GM21717 (cell line): ENCODE measurements around the gene ERLEC1.
"Not testable (repeated sequence)": the region's sequence is repeated elsewhere in the genome, so short reads cannot be mapped to it uniquely, and the experiment has no call there.

Source experiments
- ATAC-seq: cut with Tn5 transposase; IDR thresholded peaks from one replicate; pipeline ENCODE4 v1.9.1; 2021; ENCODE audit warnings: mild to moderate bottlenecking, moderate library complexity; ENCODE audit not compliant: unreplicated experiment

ERLEC1 gene, protein sequence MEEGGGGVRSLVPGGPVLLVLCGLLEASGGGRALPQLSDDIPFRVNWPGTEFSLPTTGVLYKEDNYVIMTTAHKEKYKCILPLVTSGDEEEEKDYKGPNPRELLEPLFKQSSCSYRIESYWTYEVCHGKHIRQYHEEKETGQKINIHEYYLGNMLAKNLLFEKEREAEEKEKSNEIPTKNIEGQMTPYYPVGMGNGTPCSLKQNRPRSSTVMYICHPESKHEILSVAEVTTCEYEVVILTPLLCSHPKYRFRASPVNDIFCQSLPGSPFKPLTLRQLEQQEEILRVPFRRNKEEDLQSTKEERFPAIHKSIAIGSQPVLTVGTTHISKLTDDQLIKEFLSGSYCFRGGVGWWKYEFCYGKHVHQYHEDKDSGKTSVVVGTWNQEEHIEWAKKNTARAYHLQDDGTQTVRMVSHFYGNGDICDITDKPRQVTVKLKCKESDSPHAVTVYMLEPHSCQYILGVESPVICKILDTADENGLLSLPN

DNA sequence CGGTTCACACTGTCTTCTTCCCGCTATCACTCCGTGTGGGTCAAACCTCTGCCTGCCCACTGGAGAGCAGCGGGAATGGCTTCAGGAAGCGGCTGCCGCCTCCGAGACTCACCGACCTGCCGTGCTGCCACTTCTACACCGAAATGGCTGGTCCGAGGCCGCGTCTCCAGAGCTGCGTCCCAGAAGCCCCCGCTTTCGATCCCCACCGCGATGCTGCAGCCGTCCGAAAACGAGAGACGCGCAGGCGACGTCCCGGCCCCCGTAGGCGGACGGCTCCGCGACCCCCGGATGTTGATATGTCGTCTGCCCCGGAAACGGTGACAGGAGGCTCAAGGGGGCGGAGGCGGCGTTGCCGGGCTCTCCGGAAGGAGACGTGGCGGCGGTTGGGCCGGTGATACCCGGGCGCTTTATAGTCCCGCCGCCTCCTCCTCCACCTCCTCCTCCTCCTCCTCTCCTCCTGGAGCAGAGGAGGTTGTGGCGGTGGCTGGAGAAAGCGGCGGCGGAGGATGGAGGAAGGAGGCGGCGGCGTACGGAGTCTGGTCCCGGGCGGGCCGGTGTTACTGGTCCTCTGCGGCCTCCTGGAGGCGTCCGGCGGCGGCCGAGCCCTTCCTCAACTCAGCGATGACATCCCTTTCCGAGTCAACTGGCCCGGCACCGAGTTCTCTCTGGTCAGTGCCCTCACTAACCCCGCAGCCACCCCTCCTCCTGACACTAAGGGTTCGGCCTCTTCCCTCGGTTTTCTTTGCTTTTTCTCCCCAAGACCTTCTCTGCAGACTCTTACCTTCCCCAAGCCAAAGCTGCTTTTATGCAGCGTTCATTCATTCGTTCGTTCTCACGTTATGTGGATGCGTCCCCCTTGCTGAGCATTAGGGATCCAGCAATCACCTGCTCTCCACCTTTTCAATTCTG is at the start of gene ERLEC1, which contains the start of gene ASB3:
Gene ERLEC1, plus strand, starts transcription at position 340 of the 909 bp plus-strand sequence. Its CDS starts 167 bp downstream, at position 507.
Gene ASB3, minus strand, starts transcription at position 249 of the 909 bp plus-strand sequence. CDS start 21,381 bp downstream, outside the sequence.
- ATAC-seq = peak; percentile 97

- no peak for ATAC-seq
Observed at GRCh38 chr2:53737091-53737490, 49.8 kb upstream of the ERLEC1 start.

- ATAC-seq = no peak
Observed at GRCh38 chr2:53739032-53739431, 47.8 kb upstream of the ERLEC1 start.

GRCh38 chr2:53740170-53740569 is 46.7 kb upstream of the ERLEC1 start:
- no peak for ATAC-seq

DNA sequence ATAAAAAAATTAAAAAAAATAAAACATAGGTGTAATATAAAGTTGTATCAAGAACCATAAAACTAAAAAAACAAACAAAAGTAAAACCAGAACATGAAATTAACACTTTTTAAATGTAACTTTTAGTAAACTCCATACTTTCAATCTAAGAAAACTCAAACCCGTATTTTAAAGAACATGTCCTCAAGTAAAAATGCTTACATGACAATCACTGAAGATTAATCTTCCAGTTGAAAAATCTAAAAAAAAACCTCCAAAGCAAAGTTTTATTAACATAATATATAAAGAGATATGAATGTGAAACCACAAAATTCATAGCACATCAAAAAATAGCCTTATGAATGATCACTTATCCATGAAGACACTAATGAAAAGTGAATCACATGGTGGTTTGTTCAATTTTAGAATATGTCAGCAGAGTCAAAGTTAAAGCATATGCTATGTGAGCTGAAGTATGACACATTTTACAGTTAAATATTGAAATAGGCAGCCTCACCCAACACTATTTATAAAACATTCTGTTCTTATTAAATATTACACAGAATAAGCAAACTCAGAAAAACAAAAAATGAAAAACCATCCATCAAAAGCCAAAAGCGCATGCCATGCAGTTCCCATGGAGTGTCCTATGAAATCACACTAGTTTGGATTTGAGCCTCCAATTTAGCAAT is 42.3 kb upstream of the ERLEC1 start:
- no peak for ATAC-seq

DNA sequence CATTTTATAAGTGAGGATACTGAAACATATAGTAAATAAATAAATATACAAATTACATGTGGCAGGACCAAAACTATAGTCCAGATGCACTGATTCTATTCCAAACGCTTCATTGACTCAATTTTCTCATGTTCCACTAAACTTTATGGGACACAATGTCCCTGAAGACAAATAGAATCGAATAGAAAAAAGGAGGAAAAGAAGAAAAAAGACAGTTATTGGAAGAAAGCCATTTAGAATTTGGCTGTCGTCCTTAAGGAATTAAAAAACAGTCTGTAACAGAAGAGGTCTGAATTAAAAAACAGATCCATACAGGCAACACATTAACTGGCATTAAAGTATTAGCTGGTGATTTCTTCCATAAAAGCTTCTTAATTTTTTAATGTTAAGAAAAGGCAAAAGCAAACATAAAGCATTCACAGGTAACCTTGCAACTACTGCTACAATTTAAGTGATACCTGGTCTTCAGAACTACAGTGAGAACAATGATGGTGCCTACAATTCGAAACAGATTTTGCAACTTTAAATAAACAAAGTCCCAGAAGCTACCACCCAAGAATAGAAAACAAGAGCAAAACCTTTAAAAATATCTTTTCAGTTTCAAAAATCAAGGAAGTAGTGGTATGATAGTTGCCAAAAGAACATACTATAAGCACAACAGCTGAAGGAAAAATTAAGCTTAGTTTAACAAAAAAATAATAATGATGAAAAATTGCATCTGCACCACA is 36.6 kb upstream of the ERLEC1 start:
- peak; percentile 34 for ATAC-seq

DNA sequence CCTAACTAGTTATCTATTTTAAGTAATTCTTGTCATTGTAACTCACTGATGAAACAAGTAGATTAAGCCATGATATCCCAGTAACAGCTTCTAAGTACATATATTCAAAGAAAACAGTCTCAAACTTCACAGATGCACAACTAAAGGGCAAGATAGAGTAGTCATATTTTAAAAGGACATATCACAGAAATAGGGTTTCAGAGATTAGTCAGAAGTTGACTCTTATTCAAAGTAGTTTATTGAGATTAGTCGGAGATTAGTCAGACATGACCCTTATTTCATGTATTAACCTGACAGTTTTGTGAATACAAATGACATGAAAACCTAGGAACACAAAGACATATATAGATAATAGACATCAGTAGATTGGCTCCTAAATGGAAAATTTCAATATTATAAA is 35.1 kb upstream of the ERLEC1 start:
- ATAC-seq = peak; percentile 91

DNA sequence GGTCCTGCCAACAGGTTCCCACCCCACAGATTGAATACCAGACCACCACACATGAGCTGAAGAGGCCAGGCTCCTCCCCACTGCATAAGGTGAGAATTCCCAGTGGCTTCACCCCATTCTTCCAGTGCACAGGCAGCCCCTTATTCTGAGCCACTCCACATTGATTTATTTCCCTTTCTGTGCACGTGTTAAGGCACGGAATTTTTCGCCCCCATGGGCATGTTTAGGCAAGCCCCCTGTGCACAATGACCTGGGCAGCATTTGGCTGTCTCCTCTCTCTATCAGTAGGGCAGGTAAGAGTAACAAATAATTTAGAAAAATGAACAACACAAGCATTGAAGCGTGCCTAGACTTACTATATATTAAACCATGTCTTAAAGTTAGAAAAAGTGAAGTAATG is 34.5 kb upstream of the ERLEC1 start:
- ATAC-seq = no peak

- no peak for ATAC-seq
Observed at GRCh38 chr2:53753041-53753440, 33.8 kb upstream of the ERLEC1 start.

DNA sequence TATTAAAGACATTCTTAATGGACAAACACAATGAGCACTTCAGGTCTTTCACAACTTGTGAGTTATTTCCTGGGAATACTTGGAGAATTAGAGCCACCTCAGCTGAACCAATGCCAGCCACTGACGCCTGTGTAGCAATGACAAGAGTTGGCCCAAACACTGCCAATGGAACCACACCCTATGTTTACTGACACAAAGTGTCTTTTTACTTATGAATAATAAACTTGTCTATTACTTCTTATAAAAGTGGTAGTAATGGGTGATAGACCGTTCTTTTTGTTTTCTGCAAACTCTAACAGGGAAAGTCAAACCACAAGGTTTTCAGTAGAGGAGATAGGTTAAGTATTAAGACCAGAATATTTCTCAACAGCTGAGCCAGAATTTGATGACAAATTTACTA is 31.7 kb upstream of the ERLEC1 start:
- ATAC-seq = no peak

GRCh38 chr2:53756644-53757043 is 30.2 kb upstream of the ERLEC1 start:
- ATAC-seq = no peak

DNA sequence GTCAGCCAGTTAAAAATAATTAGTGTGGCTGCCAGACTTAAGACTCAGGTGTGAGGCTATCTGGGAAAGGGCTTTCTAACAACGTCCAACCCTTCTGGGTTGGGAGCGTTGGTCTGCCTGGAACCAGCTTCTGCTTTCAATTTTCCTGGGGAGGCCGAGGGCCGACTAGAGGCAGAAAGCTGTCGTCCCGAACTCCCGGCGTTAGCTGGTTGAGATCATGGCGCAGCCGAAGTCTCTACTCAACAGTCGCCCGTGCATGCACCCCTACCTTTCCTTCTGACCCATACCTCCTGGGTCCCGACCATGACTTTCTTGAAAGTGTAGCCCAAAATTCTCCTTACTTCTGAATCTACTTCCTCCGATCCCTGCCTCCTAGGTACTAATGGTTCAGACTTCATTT is 29.6 kb upstream of the ERLEC1 start:
- ATAC-seq = not testable (repeated sequence)

DNA sequence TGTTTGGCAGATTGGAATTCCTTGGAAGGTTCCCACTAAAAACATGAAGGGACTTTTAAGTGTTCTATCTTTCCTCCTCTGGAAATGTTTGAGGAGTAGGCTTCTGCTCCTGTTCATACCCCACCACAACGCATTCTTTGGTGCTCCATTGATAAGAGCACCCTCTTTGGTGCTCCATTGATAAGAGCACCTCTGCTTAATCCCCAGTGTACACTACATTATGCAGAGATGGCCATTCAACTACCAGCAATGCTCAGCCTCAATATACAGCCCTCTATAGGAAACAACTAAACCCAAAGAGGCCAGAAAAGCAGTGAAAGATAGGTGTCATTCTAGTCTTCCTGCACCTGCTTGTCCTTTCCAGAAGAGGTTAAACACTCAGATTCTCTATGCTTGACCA is 21.1 kb upstream of the ERLEC1 start:
- no peak for ATAC-seq

DNA sequence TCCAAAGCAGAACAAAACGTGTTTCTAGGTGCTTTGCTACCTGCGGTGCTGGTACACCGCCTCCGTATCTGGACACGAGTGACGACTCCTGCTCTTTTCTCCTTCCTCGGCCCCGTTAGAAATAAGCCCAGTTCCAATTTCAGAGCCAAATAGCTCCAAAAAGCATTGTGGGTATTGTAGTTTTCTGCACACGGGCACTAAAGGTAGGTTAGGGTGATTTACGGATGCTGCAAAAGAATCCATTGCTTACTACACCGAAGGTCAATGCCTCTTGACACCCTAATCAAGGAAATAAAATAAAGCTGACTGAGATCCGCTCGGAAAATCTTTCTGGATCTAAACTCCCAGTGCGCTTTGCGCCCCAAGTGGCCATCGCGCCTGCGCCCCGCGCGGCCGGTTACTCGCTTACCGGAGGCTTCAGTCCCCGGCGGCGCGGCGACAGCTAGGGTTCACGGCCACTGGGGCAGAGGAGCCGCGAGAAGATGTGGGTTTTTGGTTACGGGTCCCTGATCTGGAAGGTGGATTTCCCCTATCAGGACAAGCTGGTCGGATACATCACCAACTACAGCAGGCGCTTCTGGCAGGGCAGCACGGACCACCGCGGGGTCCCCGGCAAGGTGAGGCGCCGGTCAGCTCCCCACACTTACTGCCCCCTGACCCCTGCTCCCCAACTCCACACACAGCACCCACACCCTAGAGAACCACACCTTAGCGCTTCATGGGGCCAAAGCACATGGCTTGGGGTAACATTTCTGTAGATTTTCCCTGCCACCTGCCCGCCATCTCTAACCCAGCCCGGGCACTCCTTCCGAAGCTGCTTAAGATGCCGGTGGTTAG is 19.2 kb upstream of the ERLEC1 start, which contains the start of gene CHAC2:
Gene CHAC2, plus strand, starts transcription at position 400 of the 837 bp plus-strand sequence. Its CDS starts 83 bp downstream, at position 483.
- peak; percentile 95 for ATAC-seq

- no peak for ATAC-seq
Observed at GRCh38 chr2:53768242-53768542, 18.7 kb upstream of the ERLEC1 start.

GRCh38 chr2:53769318-53769945 is 17.4 kb upstream of the ERLEC1 start:
- no peak for ATAC-seq

DNA sequence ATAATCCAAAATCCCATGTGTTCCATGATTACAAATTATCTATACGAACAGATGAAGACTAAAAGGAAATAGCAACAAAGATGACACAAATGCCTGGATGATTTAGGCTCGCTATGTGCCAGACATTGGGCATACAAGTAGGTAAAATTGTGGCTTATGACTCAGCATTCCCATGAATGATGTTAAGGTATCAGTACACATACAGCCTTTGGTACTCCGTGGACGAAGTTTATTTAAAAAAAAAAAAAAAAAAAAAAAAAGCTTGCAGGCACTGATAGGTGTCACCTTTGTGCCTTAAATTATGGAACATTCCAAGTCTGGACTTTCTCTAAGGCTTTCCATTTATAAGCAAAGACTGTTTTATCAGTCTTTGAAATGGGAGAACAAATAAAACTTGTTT is 16.6 kb upstream of the ERLEC1 start:
- ATAC-seq = no peak

GRCh38 chr2:53777134-53777533 is 9.7 kb upstream of the ERLEC1 start:
- ATAC-seq = no peak

DNA sequence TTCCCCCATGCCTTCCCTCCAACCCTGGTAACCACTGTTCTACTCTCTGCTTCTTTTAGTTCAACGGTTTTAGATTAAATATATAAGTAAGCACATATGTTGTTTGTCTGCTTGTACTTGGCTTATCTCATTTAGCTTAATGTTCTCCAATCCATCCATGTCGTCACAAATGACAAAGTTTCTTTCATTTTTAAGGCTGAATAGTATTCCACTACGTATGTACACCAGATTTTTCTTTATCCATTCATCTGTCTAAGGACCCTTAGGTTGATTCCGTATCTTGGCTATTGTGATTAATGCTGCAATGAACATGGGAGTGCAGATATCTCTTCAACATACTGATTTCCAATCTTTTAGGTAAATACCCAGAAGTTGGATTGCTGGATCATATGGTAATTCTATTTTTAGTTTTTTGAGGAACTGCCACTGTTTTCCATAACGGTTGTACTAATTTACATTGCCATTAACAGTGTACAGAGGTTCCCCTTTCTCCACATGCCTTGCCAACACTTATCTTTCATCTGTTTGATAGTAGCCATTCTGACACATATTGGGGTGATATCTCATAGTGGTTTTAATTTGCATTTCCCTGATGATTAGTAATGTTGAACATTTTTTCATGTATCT is 8.2 kb upstream of the ERLEC1 start:
- ATAC-seq = no peak
